HT1080 (cell line): Measurements from ENCODE around the gene CDK19. TPM values are rescaled to one million over a fixed set of nuclear protein-coding genes. Genes with fewer than 3 reads are reported as not detected.
"Not testable (repeated sequence)": the region's sequence is repeated elsewhere in the genome, so short reads cannot be mapped to it uniquely, and the experiment has no call there.

Source experiments
- DNase-seq: peaks from one replicate; pipeline ENCODE4 v3.0.0-alpha.2; 2015; ENCODE audit warnings: low read depth
- total RNA-seq: library from RNA; depleted of rRNA; stranded (reverse); fragments of >200 nt; shearing (Covaris generic); gene quantifications from 2 replicates; pipeline ENCODE4 v1.2.3, GENCODE V29; 2014

CDK19 gene
- total RNA-seq, 1 experiment from 2014 or later = 3.4 TPM

GRCh38 chr6:110760589-110760988 is 54.7 kb downstream of the CDK19 start:
- no peak for DNase-seq

- not testable (repeated sequence) for DNase-seq
Measured at GRCh38 chr6:110760098-110760497, 55.2 kb downstream of the CDK19 start.

GRCh38 chr6:110757926-110758325 is 57.3 kb downstream of the CDK19 start:
- no peak for DNase-seq

GRCh38 chr6:110756817-110757216 is 58.5 kb downstream of the CDK19 start:
- DNase-seq = no peak

GRCh38 chr6:110755411-110755834 is 59.8 kb downstream of the CDK19 start:
- DNase-seq = no peak

- not testable (repeated sequence) for DNase-seq
Measured at GRCh38 chr6:110753936-110754668, 61.2 kb downstream of the CDK19 start.

- DNase-seq = no peak
Measured at GRCh38 chr6:110748453-110748852, 66.8 kb downstream of the CDK19 start.

GRCh38 chr6:110746680-110747079 is 68.6 kb downstream of the CDK19 start:
- DNase-seq = no peak

GRCh38 chr6:110744991-110745390 is 70.3 kb downstream of the CDK19 start:
- no peak for DNase-seq

GRCh38 chr6:110742552-110742951 is 72.7 kb downstream of the CDK19 start:
- not testable (repeated sequence) for DNase-seq

- no peak for DNase-seq
Measured at GRCh38 chr6:110741517-110741916, 73.8 kb downstream of the CDK19 start.

GRCh38 chr6:110738899-110739365 is 76.3 kb downstream of the CDK19 start:
- DNase-seq = no peak

- no peak for DNase-seq
Measured at GRCh38 chr6:110735666-110736065, 79.6 kb downstream of the CDK19 start.

GRCh38 chr6:110731898-110732297 is 83.4 kb downstream of the CDK19 start:
- DNase-seq = no peak

GRCh38 chr6:110731196-110731595 is 84.1 kb downstream of the CDK19 start:
- no peak for DNase-seq

- DNase-seq = no peak
Measured at GRCh38 chr6:110728501-110728900, 86.8 kb downstream of the CDK19 start.

GRCh38 chr6:110723017-110723416 is 92.3 kb downstream of the CDK19 start:
- DNase-seq = no peak

GRCh38 chr6:110720066-110720465 is 95.2 kb downstream of the CDK19 start:
- DNase-seq = no peak

- DNase-seq = not testable (repeated sequence)
Measured at GRCh38 chr6:110719601-110720000, 95.7 kb downstream of the CDK19 start.

- DNase-seq = no peak
Measured at GRCh38 chr6:110714143-110714542, 101.1 kb downstream of the CDK19 start.

- DNase-seq = no peak
Measured at GRCh38 chr6:110712238-110712637, 103.0 kb downstream of the CDK19 start.

- no peak for DNase-seq
Measured at GRCh38 chr6:110710115-110710514, 105.2 kb downstream of the CDK19 start.

GRCh38 chr6:110708295-110708950 is 106.8 kb downstream of the CDK19 start:
- peak; percentile 4 for DNase-seq
